ENCODE results near the gene SORD. TPM values are rescaled to one million over a fixed set of nuclear protein-coding genes. Genes with fewer than 3 reads are reported as not detected.

The SORD gene
- total and polyA plus RNA-seq, 7 donors = 3.3 to 26.9 (median 10.0) TPM

GRCh38 chr15:45121020-45121419 lies 98.0 kb downstream of the SORD start:
- H3K4me3 ChIP-seq = no peak overlapping the region
- TF ChIP-seq POLR2AphosphoS5 (IDR thresholded peaks at IDR 0.05) (no peak), CTCF (IDR thresholded peaks at IDR 0.05) (no peak), POLR2A (IDR thresholded peaks at IDR 0.05) (no peak), EP300 (IDR thresholded peaks at IDR 0.05) (no peak)
- H3K27me3 ChIP-seq = peaks cover 19 to 74% (median 27%) of the 10 kb centered on the region in 3 donors
- WGBS, 2 donors = 88 to 91% methylated on average over 3 of the region's 3 CpGs
- no peak for DNase-seq
- peaks cover 0 to 19% (median 17%) of the 10 kb centered on the region in 4 donors for H3K4me1 ChIP-seq
- no peaks in the 10 kb centered on the region for H3K36me3 ChIP-seq
- no peak overlapping the region for H3K27ac ChIP-seq
- intact Hi-C loops (cut with DNase I) = no loop called here
- no peaks in the 10 kb centered on the region for H3K9me3 ChIP-seq

GRCh38 chr15:45121706-45122417 lies 98.9 kb downstream of the SORD start:
- no peak overlapping the region for H3K4me3 ChIP-seq
- DNase-seq = no peak
- peaks cover 12 to 70% (median 19%) of the 10 kb centered on the region in 3 donors for H3K27me3 ChIP-seq
- no peak overlapping the region for H3K27ac ChIP-seq
- peaks cover 0 to 12% (median 10%) of the 10 kb centered on the region in 4 donors for H3K4me1 ChIP-seq
- TF ChIP-seq POLR2A (IDR thresholded peaks at IDR 0.05) = no peak
- no peak for TF ChIP-seq CTCF (IDR thresholded peaks at IDR 0.05)
- no peak for TF ChIP-seq POLR2AphosphoS5 (IDR thresholded peaks at IDR 0.05)
- TF ChIP-seq EP300 (IDR thresholded peaks at IDR 0.05) = no peak
- H3K36me3 ChIP-seq = no peaks in the 10 kb centered on the region
- intact Hi-C loops (cut with DNase I) = no loop called here
- no peaks in the 10 kb centered on the region for H3K9me3 ChIP-seq
- WGBS, 2 donors = 61 to 67% methylated on average over 9 of the region's 9 CpGs

GRCh38 chr15:45122719-45123118 lies 99.7 kb downstream of the SORD start:
- H3K27me3 ChIP-seq = peaks cover 4 to 70% (median 13%) of the 10 kb centered on the region in 3 donors
- H3K4me1 ChIP-seq = peaks cover 0 to 3% (median 2%) of the 10 kb centered on the region in 4 donors
- no peaks in the 10 kb centered on the region for H3K9me3 ChIP-seq
- intact Hi-C loops (cut with DNase I) = no loop called here
- TF ChIP-seq CTCF (IDR thresholded peaks at IDR 0.05) (no peak), EP300 (IDR thresholded peaks at IDR 0.05) (no peak), POLR2A (IDR thresholded peaks at IDR 0.05) (no peak), POLR2AphosphoS5 (IDR thresholded peaks at IDR 0.05) (no peak)
- no peak overlapping the region for H3K27ac ChIP-seq
- WGBS, 2 donors = 89% methylated on average over 7 of the region's 7 CpGs
- no peak for DNase-seq
- H3K36me3 ChIP-seq = no peaks in the 10 kb centered on the region
- no peak overlapping the region for H3K4me3 ChIP-seq

- Histone ChIP-seq H3K4me1 (no peaks in the 10 kb centered on the region), H3K4me3 (no peak overlapping the region), H3K27me3 (peaks cover 5 to 72% (median 17%) of the 10 kb centered on the region in 3 donors), H3K27ac (no peak overlapping the region), H3K36me3 (no peaks in the 10 kb centered on the region), H3K9me3 (no peaks in the 10 kb centered on the region)
- no peak for DNase-seq
- intact Hi-C loops (cut with DNase I) = no loop called here
- TF ChIP-seq EP300 (IDR thresholded peaks at IDR 0.05) = no peak
- no peak for TF ChIP-seq CTCF (IDR thresholded peaks at IDR 0.05)
These were observed 100.4 kb downstream of the SORD start for GRCh38 chr15:45123397-45123796.
